C1 segment of cervical spinal cord (tissue), 14 donors: ENCODE results near the gene NYNRIN.

ENCODE experiments used
- DNase-seq, 14 donors: peaks; one replicate each; lab custom pipeline; 2025; lab: John Stamatoyannopoulos, UW

Gene NYNRIN

DNA sequence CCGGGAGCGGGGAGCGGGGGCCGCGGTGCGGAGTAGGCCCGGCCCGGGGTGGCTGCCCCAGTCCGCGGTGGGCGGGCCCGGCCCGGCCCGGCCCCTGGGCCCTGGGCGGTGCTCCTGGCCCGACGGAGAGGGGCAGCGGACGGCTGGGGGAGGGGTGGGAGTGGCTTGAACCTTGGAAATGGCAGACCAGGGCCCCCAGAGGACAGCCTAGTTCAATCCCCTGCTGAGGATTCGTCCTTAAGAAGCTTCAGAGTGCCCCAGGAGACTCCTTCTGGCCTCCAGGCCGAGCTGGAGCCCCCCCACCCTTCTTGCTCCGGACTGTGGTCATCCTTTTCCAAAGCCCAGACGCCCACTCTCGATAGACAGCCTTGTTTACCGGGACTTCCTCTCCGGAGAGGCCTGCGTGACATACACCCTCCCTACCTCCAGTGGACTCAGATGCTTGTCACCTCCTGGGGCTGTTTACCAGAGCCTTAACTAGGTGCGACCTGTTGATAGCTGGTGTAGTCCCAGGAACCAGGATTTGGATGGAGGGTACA lies 31.4 kb downstream of the NYNRIN start:
- DNase-seq = peak in 12 of 14 donors; percentile 66 to 89 (median 76)

DNA sequence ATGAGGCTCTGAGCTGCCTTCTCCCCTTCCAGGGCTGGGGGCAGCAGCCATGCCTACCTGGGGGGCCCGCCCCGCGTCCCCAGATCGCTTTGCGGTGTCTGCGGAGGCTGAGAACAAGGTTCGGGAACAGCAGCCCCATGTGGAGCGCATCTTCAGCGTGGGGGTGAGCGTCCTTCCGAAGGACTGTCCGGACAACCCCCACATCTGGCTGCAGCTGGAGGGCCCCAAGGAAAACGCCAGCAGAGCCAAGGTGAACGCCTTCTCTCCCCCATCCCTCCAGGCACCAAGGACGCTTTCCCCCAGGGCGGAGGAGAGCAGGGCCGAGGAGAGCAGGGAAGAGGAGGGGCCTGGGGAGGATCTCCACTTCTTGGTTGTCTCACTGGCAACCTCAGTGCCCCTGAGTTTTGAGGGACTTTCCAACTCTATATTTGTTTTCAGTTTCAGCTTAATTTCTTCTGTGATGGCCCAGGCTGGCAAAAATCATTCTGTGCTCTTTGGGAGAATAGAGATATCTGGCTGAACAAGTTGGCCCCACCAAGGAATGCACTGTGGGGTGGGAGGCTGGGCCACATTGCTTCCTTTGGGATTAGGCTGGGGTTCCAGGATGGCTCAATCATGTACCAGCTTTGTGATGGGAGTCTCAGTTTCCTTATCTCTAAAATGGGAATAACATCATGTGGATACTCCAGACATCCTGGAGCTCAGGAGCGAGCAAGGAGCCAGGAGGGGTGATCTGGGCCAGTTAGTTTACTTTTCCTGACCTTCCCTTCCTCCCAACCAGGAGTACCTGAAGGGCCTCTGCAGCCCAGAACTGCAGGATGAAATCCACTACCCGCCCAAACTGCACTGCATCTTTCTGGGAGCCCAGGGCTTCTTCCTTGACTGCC lies 32.1 kb downstream of the NYNRIN start:
- DNase-seq = peak in 1 of 14 donors; percentile 40

- DNase-seq = peak in 12 of 14 donors; percentile 15 to 88 (median 62)
Measured at GRCh38 chr14:24431569-24432258, 32.9 kb downstream of the NYNRIN start.

GRCh38 chr14:24432259-24433131 lies 33.7 kb downstream of the NYNRIN start:
- DNase-seq = no peak

- DNase-seq = no peak
Measured at GRCh38 chr14:24434036-24434435, 35.2 kb downstream of the NYNRIN start.

- DNase-seq = no peak
Measured at GRCh38 chr14:24434676-24435075, 35.9 kb downstream of the NYNRIN start.

GRCh38 chr14:24435192-24435810 lies 36.5 kb downstream of the NYNRIN start:
- no peak for DNase-seq

DNA sequence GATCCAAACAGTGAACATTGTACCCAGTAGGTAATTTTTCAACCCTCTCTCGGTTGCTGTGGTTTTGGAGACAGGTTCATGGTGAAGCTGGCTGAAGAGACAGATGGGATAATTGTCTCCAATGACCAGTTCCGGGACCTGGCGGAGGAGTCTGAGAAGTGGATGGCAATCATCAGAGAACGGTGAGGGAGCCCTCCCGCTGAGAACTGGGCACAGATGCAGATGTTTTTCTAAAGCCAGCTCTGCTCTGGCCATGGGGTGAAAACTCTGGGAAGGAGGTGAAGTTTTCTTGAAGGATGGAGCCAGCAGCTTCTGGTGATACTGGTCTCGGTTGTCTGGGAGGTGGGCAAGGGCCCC lies 37.2 kb downstream of the NYNRIN start:
- no peak for DNase-seq

GRCh38 chr14:24436355-24437019 lies 37.7 kb downstream of the NYNRIN start:
- DNase-seq = peak in 5 of 14 donors; percentile 18 to 70 (median 50)

GRCh38 chr14:24437020-24437735 lies 38.4 kb downstream of the NYNRIN start:
- DNase-seq = no peak

DNA sequence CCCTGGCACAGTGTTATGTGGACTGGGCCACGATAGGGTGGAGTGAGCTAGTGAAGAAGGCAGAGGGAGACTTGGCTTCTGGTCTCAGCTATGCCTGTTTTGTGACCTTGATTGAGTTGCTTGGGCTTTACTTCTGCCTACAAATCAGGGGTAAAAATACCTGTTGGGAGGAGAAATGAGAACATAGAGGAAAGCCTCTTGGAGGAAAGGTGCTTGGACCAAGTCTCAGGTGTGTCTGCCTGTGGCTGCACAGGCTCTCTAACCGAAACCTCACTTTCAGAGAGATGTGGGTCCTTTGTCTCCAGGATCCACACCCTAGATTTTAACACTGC lies 38.9 kb downstream of the NYNRIN start:
- DNase-seq = no peak

GRCh38 chr14:24438223-24439097 lies 39.7 kb downstream of the NYNRIN start:
- DNase-seq = no peak

GRCh38 chr14:24439257-24439656 lies 40.5 kb downstream of the NYNRIN start:
- no peak for DNase-seq

DNA sequence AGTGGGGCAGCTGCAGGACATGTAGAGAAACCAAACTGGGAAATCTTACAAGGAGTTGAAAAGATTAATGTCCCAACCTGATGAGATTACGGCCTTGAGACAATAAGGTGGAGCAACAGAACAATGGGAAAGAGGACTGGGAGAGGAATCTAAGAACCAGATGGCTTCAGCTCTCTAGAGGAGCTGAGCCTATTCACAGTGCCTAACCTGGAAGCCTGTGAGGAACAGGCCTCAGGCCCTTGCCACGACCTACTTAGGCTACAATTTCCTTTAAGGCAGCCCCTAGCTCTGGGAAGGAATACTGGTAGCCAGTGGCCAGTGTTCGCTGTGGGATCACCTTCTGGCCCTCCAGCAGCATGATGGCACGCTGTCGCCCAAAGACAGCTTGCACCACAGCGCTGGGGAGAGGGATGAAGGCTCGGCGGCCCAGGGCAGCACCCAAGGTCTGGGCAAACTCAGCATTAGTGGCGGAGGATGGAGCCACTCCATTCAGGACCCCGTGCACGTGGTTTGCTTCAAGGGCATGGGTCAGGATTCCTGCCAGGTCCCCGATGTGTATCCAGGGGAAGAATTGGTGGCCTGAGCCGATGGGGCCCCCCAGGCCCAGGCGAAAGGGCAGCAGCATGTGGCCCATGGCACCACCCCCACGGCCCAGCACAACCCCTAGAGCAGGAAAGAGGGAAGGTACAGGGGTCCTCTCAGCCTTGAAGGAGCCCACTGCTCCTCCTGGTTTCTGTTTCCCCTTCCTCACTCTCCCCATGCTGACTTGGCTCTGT lies 41.2 kb downstream of the NYNRIN start:
- no peak for DNase-seq

DNA sequence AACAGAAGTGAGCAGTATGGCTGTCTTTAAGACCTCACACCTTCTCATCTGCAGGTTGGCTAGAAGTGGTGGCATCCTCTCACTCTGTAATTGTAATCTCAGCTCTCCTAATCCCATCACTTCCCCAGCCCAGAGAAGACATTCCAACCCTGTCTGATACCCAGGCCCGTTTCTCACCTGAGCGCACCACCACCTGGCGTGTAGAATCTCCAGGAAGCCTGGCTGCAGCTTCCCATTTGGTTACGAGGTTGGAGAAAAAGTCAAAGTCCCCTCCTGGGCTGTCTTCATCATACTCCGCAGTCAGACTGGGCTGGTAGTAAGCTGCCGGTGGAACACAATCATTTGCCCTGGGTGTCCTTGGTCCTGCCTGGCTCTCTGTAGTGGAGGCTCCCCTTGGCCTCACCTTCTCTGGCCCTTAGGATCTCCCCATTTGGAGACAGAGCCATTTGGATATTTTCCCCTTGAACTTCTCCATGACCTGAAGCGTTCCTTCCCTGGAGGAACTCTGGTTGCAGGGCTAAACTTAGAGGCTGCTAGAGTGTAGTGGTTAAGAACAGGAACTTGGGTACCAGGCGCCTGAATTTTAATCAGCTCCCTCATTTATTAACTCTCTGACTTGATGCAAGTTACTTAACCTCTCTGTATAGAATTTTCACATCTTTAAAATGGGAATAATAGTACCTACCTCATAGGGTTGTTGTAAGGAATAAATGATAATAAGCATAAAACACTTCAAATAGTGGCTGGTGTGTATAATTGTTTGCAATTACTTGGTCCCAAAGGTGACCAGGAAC lies 42.0 kb downstream of the NYNRIN start:
- no peak for DNase-seq

GRCh38 chr14:24441485-24441884 lies 42.7 kb downstream of the NYNRIN start:
- no peak for DNase-seq

DNA sequence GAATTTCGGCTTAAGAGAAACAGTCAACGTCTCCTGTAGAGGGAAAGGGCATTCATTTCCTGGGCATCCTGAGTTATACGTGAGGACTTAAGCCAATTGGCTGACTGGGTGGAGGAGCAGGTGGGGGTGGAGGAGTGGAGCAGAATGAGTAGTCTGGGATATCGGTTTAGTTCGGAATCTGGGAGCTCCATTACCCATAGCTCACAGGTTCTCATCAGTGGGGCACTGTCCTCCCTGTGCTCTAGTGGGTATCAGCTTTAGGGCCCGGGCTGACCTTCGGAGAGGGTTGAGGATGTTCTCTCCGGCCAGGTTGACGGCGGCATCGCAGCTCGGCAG lies 43.1 kb downstream of the NYNRIN start:
- DNase-seq = no peak
